ENCODE data around the gene VPS13D.

- TF ChIP-seq CTCF (IDR thresholded peaks at IDR 0.05) (no peak), POLR2AphosphoS5 (IDR thresholded peaks at IDR 0.05; ENCODE audit: insufficient read depth in 1 of 2, low read depth in 1 of 2) (no peak), POLR2A (IDR thresholded peaks at IDR 0.05) (no peak)
These were observed 54.7 kb downstream of the VPS13D start for GRCh38 chr1:12284486-12284885.

Measured in vagina (tissue), 2 donors.